IMR-90 (cell line): Measurements from ENCODE around the gene ZBTB26. TPM values are rescaled to one million over a fixed set of nuclear protein-coding genes. Genes with fewer than 3 reads are reported as not detected.

ENCODE experiments used
- ATAC-seq: fragments of 200-7000 bp; cut with Tn5 transposase; 2 replicates; pipeline ENCODE4 v1.9.1; 2020; ENCODE audit warnings: low read depth, mild to moderate bottlenecking, moderate library complexity
- BruUV-seq: library from RNA; stranded (reverse); fragments of 400-500 nt; replicated peaks from 2 replicates; lab custom pipeline; 2021; lab: Mats Ljungman, UMichigan
- CTCF ChIA-PET: fragments of 300-600 bp; formaldehyde crosslinking; extraction: SDS; loops from one replicate; lab custom pipeline; 2021; ENCODE audit warnings: antibody characterized with exemption; lab: Yijun Ruan, JAX
- POLR2A ChIA-PET: fragments of 300-600 bp; sonication (Branson Sonifier 250); formaldehyde crosslinking; loops from one replicate; lab custom pipeline; 2022; ENCODE audit warnings: antibody characterized with exemption; ENCODE audit not compliant: unreplicated experiment; lab: Charles Lee
- DNase-seq: peaks from one replicate; pipeline ENCODE4 v3.0.0; 2013
- H2AFZ ChIP-seq: replicated peaks from 2 replicates; pipeline ENCODE3; 2013; ENCODE audit warnings: low read length, mild to moderate bottlenecking; ENCODE audit not compliant: poor library complexity
- H2AK5ac ChIP-seq: 2 replicates; pipeline ENCODE4 v1.6.1; 2013; ENCODE audit warnings: low read depth, low read length, inconsistent platforms
- H2AK9ac ChIP-seq: replicated peaks from 2 replicates; pipeline ENCODE3; 2013; ENCODE audit warnings: mild to moderate bottlenecking, low read depth, low read length, moderate library complexity; ENCODE audit not compliant: poor library complexity
- H2BK120ac ChIP-seq: 2 replicates; pipeline ENCODE4 v1.6.1; 2013; ENCODE audit warnings: low read depth, low read length, inconsistent platforms
- H2BK15ac ChIP-seq: 3 replicates; pipeline ENCODE4 v1.6.1; 2013; ENCODE audit warnings: low read depth, low read length, inconsistent platforms
- H2BK20ac ChIP-seq: 2 replicates; pipeline ENCODE4 v1.6.1; 2013; ENCODE audit warnings: low read depth, mild to moderate bottlenecking, inconsistent platforms, low read length, moderate library complexity
- H2BK5ac ChIP-seq: 2 replicates; pipeline ENCODE4 v1.6.1; 2013; ENCODE audit warnings: mild to moderate bottlenecking, low read depth, low read length, inconsistent platforms; ENCODE audit not compliant: poor library complexity, severe bottlenecking
- H3K14ac ChIP-seq: replicated peaks from 2 replicates; pipeline ENCODE4 v1.6.1; 2013; ENCODE audit warnings: low read depth, low read length, inconsistent platforms
- H3K18ac ChIP-seq: 2 replicates; pipeline ENCODE4 v1.6.1; 2013; ENCODE audit warnings: low read depth, low read length, control low read depth
- H3K23ac ChIP-seq: 2 replicates; pipeline ENCODE4 v1.6.1; 2013; ENCODE audit warnings: low read depth, low read length, inconsistent platforms
- H3K27ac ChIP-seq: 2 replicates; pipeline ENCODE4 v1.5.1; 2013; ENCODE audit warnings: mild to moderate bottlenecking, control low read depth, low read length; ENCODE audit not compliant: insufficient read depth
- H3K27me3 ChIP-seq: 2 replicates; pipeline ENCODE4 v1.6.1; 2013; ENCODE audit warnings: low read length; ENCODE audit not compliant: control insufficient read depth, insufficient read depth
- H3K36me3 ChIP-seq: 2 replicates; pipeline ENCODE4 v1.6.1; 2013; ENCODE audit warnings: low read length, mixed read lengths; ENCODE audit not compliant: control insufficient read depth, insufficient read depth
- H3K4ac ChIP-seq: 2 replicates; pipeline ENCODE4 v1.6.1; 2013; ENCODE audit warnings: low read depth, low read length, inconsistent platforms
- H3K4me1 ChIP-seq: 2 replicates; pipeline ENCODE4 v1.6.1; 2013; ENCODE audit warnings: low read length, mixed read lengths; ENCODE audit not compliant: control insufficient read depth, insufficient read depth
- H3K4me2 ChIP-seq: 2 replicates; pipeline ENCODE4 v1.6.1; 2013; ENCODE audit warnings: low read depth, mild to moderate bottlenecking, control low read depth, low read length, moderate library complexity
- H3K4me3 ChIP-seq: 2 replicates; pipeline ENCODE4 v1.5.1; 2013; ENCODE audit warnings: low read depth, mild to moderate bottlenecking, control low read depth, low read length, moderate library complexity; ENCODE audit not compliant: insufficient read depth
- H3K56ac ChIP-seq: 2 replicates; pipeline ENCODE4 v1.6.1; 2013; ENCODE audit warnings: low read length, inconsistent platforms; ENCODE audit not compliant: insufficient read depth; ENCODE audit errors: extremely low read depth
- H3K79me1 ChIP-seq, 2 experiments: 2 replicates each; pipeline ENCODE4 v1.6.1; 2013; ENCODE audit warnings: low read length in 2 of 2, inconsistent platforms in 1 of 2, low read depth in 1 of 2
- H3K9ac ChIP-seq: 2 replicates; pipeline ENCODE4 v1.6.1; 2013; ENCODE audit warnings: low read depth, low read length, control low read depth
- H3K9me1 ChIP-seq: 2 replicates; pipeline ENCODE4 v1.6.1; 2013; ENCODE audit warnings: low read length, inconsistent platforms; ENCODE audit not compliant: insufficient read depth
- H3K9me3 ChIP-seq: 2 replicates; pipeline ENCODE4 v1.6.1; 2013; ENCODE audit warnings: low read length; ENCODE audit not compliant: control insufficient read depth, insufficient read depth
- H4K20me1 ChIP-seq: 2 replicates; pipeline ENCODE4 v1.6.1; 2013; ENCODE audit warnings: low read length, inconsistent platforms; ENCODE audit not compliant: insufficient read depth
- H4K5ac ChIP-seq: 2 replicates; pipeline ENCODE4 v1.6.1; 2013; ENCODE audit warnings: mild to moderate bottlenecking, low read depth, low read length, control low read depth
- H4K8ac ChIP-seq, 2 experiments: 2 replicates each; pipeline ENCODE4 v1.6.1; 2013; ENCODE audit warnings: low read depth in 2 of 2, low read length in 2 of 2, control low read depth in 1 of 2, inconsistent platforms in 1 of 2
- H4K91ac ChIP-seq: 2 replicates; pipeline ENCODE4 v1.6.1; 2013; ENCODE audit warnings: low read depth, low read length, inconsistent platforms; ENCODE audit not compliant: insufficient read depth
- CEBPB ChIP-seq: IDR thresholded peaks from 2 replicates; pipeline ENCODE4 v1.6.1; 2012; ENCODE audit warnings: low read depth, low read length, improper control_type of control experiment
- MAFK ChIP-seq: IDR thresholded peaks from 2 replicates; pipeline ENCODE4 v1.6.1; 2012; ENCODE audit warnings: low read depth, low read length, improper control_type of control experiment
- MAZ ChIP-seq: IDR thresholded peaks from 2 replicates; pipeline ENCODE4 v1.6.1; 2012; ENCODE audit warnings: low read depth, mild to moderate bottlenecking, low read length, improper control_type of control experiment, moderate library complexity, borderline replicate concordance
- WGBS, 2 experiments: methylation state at CpG; one replicate each; pipeline versions ENCODE4 v1.1.5 to v1.1.7; 2013; ENCODE audit warnings: missing lambda C conversion rate in 2 of 2; ENCODE audit not compliant: insufficient read length in 1 of 2; ENCODE audit errors: extremely low coverage in 2 of 2; 5-methylcytosine and 5-hydroxymethylcytosine counted together
- dilution Hi-C: fragments of 300-500 bp; cut with HindIII; formaldehyde crosslinking; loops from one replicate; pipeline ENCODE4 v1.14.3; 2018; ENCODE audit warnings: low sequenced_read_pairs; ENCODE audit not compliant: unreplicated experiment
- in situ Hi-C: fragments of 300-500 bp; cut with MboI; formaldehyde crosslinking; loops from 3 replicates; pipeline ENCODE4 v1.14.3; 2019; ENCODE audit warnings: low sequenced_read_pairs, inconsistent platforms, mixed read lengths
- intact Hi-C: fragments of 100-400 bp; cut with micrococcal nuclease; formaldehyde crosslinking; loops from 2 replicates; pipeline ENCODE4 v1.10.0; 2022
- polyA plus RNA-seq, 3 experiments: library from polyadenylated mRNA; depleted of rRNA; stranded (reverse); fragments of >200 nt; gene quantifications; 2 replicates each; pipeline ENCODE4 v1.2.3, GENCODE V29; 2012; ENCODE audit warnings: low replicate concordance in 1 of 3
- total RNA-seq: library from RNA; depleted of rRNA; stranded (reverse); fragments of >200 nt; gene quantifications from 2 replicates; pipeline ENCODE4 v1.2.3, GENCODE V29; 2012
- TF ChIP-seq, protein P1 (sequence below): fragments of 150-350 bp; IDR thresholded peaks from 2 replicates; pipeline ENCODE4 v1.6.1; 2017; ENCODE audit warnings: mild to moderate bottlenecking, antibody characterized with exemption, low read length, low read depth
- TF ChIP-seq, protein P2 (sequence below): conservative IDR thresholded peaks from 2 replicates; pipeline ENCODE4 v1.5.1; 2012; ENCODE audit warnings: mild to moderate bottlenecking, low read depth, low read length, improper control_type of control experiment

The ZBTB26 gene
- total and polyA plus RNA-seq, 2 of the 4 experiments (the other 2 are of a cell fraction) = 3.1 to 6.1 TPM

DNA sequence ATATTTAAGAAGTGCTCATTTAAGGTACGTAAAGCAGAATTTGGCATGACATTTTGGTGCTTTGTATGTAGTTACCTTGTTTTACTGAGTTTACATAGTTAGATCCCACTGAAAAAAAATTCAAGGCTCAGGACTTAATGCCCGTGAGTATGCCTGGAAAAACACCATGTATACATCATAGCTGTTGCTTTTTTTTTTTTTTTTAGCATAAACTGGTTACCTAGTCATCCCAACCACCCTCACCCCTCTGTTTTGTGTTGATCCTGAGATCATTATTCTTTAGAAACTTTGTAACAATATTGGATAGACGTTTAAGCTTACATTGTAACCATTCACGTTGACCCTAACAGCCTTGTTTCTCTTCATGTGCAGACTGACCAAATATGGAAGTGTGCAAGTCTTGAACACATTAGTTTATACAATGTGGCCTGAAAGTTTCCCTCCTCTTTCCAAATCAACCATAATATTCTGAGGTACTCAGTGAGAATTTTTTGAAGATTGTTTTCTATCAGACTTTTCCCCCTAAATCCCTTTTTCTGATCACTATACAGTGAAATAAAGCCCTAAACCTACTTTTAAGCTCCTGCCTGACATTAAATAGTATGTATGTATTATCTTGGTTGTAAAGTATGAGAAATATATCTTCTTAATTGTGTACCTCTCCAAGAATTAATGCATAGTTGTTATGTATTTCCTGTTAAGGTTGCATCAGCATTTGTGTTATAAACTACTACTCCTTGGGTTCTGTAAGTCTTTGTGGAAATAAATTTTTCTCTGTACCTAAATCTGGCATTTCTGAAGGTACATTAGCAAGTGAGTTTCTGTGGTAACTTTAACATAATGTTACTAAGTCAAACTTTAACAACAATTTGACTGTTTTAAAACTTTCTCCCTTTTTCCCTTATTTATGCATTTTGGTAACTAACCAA is 13.9 kb upstream of the ZBTB26 start:
- Histone ChIP-seq H3K4me1 (peaks cover 9% of the 10 kb centered on the region), H2BK15ac (no peak overlapping the region), H4K5ac (peak overlapping the region; percentile 1; the same call in 1 of the 2 replicates), H2AK5ac (no peak overlapping the region), H3K4ac (peak overlapping the region; percentile 44), H3K9me1 (no peaks in the 10 kb centered on the region), H4K8ac (peak overlapping the region; percentile 4 to 68; a peak in 3 of 4 replicates), H2BK5ac (peak overlapping the region; percentile 61), H2BK20ac (peak overlapping the region; percentile 6; the same call in 1 of the 2 replicates), H3K27me3 (no peaks in the 10 kb centered on the region), H3K4me3 (no peak overlapping the region), H3K36me3 (peaks cover 3% of the 10 kb centered on the region), H3K23ac (peak overlapping the region; percentile 78), H3K9me3 (no peaks in the 10 kb centered on the region), H2AK9ac (no peak overlapping the region), H3K79me1 (peaks cover 9 to 50% of the 10 kb centered on the region in 2 experiments), H3K9ac (peak overlapping the region; percentile 36; the same call in 1 of the 2 replicates), H3K27ac (peak overlapping the region; percentile 71; the same call in 1 of the 2 replicates), H3K18ac (peak overlapping the region; percentile 67), H3K4me2 (peak overlapping the region; percentile 38), H2AFZ (no peak overlapping the region), H3K56ac (peak overlapping the region; percentile 7; the same call in 1 of the 2 replicates), H2BK120ac (peak overlapping the region; percentile 30), H4K20me1 (peaks cover 24% of the 10 kb centered on the region; the same call in 1 of the 2 replicates), H3K14ac (no peak overlapping the region; the same call in 1 of the 2 replicates), H4K91ac (0 out of 2 replicates have a peak overlapping the region, but pooled peaks have one; percentile 58)
- dilution Hi-C loops = no loop called here
- WGBS, 2 experiments = no CpG with 5 or more reads among the region's 4 CpGs
- in situ Hi-C loops = no loop called here
- intact Hi-C loops = loop anchor here (5.0 kb wide), 1 partner anchor 47 kb away; no protein-coding TSS in a partner anchor
- BruUV-seq = no TSS peak
- no peak for ATAC-seq
- TF ChIP-seq MAZ = no peak
- TF ChIP-seq, protein P1, sequence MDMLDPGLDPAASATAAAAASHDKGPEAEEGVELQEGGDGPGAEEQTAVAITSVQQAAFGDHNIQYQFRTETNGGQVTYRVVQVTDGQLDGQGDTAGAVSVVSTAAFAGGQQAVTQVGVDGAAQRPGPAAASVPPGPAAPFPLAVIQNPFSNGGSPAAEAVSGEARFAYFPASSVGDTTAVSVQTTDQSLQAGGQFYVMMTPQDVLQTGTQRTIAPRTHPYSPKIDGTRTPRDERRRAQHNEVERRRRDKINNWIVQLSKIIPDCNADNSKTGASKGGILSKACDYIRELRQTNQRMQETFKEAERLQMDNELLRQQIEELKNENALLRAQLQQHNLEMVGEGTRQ = no peak
- TF ChIP-seq, protein P2, sequence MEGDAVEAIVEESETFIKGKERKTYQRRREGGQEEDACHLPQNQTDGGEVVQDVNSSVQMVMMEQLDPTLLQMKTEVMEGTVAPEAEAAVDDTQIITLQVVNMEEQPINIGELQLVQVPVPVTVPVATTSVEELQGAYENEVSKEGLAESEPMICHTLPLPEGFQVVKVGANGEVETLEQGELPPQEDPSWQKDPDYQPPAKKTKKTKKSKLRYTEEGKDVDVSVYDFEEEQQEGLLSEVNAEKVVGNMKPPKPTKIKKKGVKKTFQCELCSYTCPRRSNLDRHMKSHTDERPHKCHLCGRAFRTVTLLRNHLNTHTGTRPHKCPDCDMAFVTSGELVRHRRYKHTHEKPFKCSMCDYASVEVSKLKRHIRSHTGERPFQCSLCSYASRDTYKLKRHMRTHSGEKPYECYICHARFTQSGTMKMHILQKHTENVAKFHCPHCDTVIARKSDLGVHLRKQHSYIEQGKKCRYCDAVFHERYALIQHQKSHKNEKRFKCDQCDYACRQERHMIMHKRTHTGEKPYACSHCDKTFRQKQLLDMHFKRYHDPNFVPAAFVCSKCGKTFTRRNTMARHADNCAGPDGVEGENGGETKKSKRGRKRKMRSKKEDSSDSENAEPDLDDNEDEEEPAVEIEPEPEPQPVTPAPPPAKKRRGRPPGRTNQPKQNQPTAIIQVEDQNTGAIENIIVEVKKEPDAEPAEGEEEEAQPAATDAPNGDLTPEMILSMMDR = no peak
- TF ChIP-seq MAFK = no peak
- 0 out of 2 replicates have a peak, but pooled peaks have one; percentile 12 for TF ChIP-seq CEBPB
- ChIA-PET POLR2A (no interaction called here), CTCF (no interaction called here)
- peak; percentile 54 for DNase-seq
